GM19452 (cell line): Measurements from ENCODE around the gene VRK1.

Source experiments
- ATAC-seq: cut with Tn5 transposase; IDR thresholded peaks from one replicate; pipeline ENCODE4 v1.9.1; 2021; ENCODE audit not compliant: unreplicated experiment

The VRK1 gene

GRCh38 chr14:96915478-96915877 is 118.3 kb downstream of the VRK1 start:
- no peak for ATAC-seq

- no peak for ATAC-seq
Measured at GRCh38 chr14:96916751-96917150, 119.6 kb downstream of the VRK1 start.

DNA sequence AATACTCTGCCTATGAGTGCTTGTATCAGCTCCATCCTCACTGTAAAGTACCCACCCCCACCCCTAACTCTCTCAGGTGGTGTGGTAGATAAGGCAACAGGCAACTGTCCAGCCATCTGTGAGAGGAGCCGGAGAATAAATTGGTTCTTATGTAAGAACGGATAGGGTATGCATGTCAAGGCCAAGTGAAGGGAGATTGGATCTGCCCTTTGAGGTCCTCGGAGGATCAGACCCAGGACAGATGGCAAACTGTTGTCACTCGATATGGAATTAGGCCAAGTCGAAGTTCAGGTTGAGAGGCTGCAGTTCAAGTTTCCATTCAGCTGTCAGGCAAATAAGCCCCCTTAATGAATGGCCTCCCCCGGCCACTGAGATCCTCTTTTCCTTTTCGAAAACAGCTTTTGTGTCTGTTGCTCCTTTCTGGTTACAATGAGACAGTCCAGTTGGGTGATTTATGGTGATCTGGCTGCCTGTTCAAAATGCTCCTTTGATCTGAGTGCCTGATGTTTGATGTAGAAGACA is 120.3 kb downstream of the VRK1 start:
- ATAC-seq = no peak

- ATAC-seq = no peak
Measured at GRCh38 chr14:96920023-96920422, 122.8 kb downstream of the VRK1 start.

DNA sequence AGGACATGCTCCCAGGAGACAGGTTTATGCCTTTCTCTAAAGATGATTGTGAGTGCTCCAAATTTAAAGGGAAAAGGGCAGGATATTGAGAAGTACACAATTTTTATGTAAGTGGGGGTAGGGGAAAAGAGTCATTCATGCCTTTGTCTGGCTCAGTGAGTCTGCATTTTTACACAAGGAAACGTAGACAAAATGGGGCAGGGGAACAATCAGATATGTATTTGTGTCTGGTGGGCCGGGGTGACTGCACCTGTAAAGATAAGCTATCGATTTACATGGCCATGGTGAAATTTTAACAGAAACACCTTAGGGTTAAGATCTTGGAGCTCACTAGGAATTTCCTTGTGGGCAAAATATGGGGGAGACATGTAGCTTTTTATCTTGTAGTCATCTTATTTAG is 123.6 kb downstream of the VRK1 start:
- no peak for ATAC-seq

- ATAC-seq = no peak
Measured at GRCh38 chr14:96922986-96923385, 125.8 kb downstream of the VRK1 start.

DNA sequence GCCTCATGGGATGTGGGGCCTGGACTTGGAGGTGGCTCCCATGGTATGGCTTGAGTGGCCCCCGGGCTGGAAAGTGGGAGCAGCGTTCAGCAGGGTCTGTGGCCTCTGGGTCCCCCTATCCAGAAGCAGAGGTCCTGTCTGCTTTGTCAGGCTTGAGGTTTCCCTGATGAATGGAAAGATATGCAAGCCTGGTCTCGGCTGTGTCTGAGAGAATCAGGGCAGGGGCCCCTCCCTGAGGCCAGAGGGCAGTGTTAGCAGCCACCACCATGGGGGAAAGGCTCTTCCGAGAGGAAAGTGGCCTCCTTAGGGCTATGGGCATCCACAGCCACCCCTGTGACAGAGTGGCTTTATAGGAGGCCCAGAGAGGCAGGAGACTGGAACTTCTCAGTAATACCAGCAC is 128.2 kb downstream of the VRK1 start:
- ATAC-seq = no peak

DNA sequence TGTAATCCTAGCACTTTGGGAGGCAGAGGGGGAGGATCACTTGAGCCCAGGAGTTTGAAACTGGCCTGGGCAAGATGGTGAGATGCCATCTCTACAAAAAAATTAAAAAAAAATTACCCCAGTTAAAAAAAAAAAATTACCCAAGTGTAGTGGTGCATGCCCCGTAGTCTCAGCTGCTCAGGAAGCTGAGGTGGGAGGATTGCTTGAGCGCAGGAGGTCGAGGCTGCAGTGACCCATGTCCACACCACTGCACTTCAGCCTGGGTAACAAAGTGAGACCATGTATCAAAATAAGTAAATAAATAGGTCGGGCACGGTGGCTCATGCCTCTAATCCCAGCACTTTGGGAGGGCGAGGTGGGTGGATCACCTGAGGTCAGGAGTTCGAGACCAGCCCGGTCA is 128.8 kb downstream of the VRK1 start:
- ATAC-seq = no peak

- ATAC-seq = no peak
Measured at GRCh38 chr14:96928779-96929380, 131.7 kb downstream of the VRK1 start.

DNA sequence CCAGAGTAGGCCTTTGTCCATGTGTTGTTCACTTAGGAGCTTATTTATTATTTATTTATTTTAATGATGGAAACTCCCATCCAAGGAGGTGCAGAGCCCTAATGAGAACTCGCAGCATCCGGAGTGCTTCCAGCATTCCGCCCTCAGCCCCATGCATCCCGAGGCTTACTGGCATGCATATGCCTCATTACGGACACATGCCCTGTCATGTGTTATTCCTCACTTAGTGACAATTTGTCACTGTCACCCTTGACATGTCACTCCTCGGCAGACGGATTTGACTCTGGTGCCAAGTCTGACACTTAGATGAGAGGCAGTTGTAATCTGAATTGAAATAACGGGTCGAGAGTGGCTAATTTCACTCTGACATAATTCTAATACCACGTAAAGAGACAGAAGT is 132.8 kb downstream of the VRK1 start:
- ATAC-seq = no peak

DNA sequence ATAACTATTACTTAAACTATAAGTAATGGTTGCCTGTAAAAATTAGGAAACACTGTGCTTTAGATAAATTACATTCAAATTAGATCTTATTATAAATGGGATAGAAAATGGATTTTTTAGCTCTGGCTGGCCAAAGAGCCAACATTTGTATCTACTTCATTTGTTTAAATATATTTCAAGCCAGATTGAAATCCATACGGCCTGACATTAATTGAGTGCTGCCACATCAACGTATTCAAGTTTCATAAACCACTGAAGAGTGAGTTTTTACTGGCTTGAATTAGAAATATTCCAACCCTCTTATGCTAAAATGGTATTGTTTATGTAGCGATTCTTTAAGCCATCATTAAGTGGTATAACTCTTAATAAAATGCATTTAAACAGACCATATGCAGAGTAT is 133.3 kb downstream of the VRK1 start:
- ATAC-seq = no peak
